ENCODE results near the gene CYTH1.

Gene CYTH1

DNA sequence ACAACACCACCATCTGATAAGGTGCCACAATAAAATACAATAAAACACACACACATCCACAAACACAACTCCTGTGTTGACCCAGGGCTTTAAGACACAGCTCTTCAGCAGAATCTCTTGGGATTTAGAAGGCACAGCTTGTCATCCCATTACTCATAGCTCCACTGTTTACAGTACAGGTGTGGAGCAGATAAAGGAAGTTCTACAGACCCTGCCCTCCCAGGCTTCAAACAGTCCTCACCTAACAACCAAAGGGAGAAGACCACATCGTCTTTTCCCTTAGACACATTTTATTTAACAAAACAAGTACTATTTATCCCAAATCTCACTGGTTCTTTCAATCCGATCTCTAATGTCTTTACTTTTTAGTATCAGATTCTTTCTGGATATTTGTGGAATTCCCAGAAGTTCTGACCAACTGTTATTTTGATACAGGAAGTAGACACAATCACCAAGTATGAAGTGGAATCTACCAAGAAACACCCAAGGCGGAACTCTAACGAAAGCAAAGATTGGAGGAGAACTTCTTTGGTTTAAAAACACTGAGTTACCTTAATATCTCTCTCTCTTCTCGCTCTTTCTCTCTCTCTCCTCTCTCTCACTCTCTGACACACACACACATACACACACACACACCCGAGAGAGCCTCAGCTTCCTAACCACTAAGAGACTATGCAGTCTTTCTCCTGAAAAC is 46.1 kb downstream of the CYTH1 start:
- DNase-seq (ENCODE audit: low spot score), result peak; percentile 46

DNA sequence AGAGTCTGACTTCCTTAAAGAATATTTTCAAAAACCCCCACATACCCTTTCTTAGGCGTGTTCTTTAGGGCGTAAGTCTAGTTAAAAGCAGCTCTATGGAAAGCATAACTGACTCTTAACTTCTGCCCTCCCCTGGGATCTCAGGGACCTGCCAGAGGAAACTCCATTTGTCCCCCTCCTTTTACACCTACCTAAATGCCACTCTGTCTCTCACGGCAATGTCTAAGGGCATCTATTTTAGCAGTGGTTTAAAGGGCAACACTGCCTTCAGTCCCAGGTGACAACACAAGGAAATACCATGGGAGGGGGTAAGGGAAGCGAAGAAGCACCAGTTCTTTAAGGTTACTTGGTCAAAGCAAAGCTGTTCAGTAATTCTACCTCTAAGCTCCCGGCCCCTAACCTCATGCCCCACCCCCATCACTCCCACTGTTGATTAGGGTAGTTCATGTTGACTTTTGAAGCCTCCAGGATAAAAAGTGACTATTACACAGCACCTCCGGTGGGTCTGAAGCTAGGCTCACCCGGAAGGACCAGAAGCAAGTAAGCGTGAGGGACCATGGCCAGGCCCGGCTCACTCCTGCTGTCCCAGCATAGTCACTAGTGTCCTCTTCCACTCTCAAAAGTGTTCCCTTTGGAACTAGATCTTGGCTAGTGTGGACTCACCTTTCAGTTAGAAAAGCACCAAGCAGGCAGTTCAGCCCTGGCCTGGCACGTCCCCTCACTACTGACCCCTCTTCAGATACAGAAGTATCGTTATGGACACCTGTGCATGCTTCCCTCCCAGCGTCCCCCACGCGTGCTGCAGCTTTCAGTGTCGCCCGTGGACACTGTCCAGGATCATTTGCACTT is 47.1 kb downstream of the CYTH1 start:
- DNase-seq (ENCODE audit: low spot score), result no peak

DNA sequence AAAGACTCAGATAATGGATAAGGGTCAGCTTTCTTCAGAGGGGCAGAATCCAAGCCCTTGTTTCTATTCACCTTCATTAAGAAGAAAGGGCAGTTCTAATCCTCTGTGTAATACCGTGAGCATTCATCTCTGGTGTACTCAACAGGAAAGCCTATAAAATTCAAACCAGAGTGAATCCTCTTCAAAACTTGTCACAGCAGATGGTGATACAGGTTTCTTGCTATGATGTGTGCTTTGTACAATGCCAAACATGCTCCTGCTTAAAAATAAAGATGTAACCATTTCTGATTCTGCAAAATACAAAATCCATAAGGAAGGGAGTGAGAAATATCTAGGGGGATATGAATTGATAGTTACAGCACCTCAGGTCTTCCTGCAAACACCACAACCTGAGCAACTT is 49.7 kb downstream of the CYTH1 start:
- DNase-seq (ENCODE audit: low spot score), result no peak

DNA sequence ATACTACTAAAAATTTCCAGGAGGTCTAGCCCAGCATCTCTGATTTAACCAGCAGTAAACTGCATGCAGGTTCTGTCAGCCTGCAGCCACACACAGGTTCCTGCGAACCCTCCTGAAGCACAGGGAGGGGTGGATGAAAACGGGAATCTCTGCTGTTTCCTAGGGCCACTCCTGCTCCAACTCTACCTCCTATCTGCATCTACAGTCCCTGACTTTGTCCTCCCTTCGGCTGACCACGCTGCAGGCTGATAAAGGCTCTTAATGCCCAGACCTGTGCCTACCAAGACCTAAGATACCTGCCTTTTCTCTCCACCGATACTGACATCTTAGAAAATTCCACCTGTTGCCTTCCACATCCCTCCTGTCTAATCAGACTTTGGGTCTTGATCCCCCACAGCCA is 50.2 kb downstream of the CYTH1 start:
- no peak for DNase-seq (ENCODE audit: low spot score)

DNA sequence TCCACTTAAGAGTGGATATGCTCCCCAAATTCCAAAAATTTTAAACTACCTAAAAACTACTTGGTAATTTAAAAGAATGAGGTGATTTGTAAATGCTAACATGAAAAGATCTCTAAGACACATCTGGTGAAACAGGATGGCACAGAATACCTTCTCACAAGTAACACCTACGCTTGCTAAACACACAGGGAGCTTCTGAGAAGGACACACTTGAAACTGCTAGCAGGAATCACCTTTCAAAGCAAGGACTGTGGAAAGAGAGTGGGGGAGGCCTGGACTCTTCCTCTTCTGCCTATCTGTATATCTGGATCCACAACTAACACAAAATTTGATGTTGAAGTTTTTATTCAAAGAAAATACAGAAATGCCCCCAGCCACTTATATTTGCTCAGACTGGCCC is 52.4 kb downstream of the CYTH1 start:
- DNase-seq (ENCODE audit: low spot score), result no peak

DNA sequence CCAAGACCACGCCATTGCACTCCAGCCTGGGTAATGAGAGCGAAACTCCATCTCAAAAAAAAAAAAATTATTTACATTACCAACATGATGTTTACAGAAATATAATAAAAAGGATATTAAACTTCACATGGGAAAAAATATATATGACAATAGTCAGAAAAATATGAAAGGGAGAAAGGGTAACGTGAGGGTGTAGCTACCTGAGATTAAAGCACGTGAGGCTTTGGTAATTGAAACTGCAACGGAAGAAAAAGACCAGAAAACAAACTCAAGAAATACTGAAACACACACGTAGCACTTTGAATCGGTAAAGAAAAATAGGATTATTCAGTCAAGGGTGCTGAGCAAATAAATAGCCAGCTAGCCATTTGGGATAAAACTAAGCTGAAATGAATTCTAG is 53.6 kb downstream of the CYTH1 start:
- DNase-seq (ENCODE audit: low spot score), result no peak

DNA sequence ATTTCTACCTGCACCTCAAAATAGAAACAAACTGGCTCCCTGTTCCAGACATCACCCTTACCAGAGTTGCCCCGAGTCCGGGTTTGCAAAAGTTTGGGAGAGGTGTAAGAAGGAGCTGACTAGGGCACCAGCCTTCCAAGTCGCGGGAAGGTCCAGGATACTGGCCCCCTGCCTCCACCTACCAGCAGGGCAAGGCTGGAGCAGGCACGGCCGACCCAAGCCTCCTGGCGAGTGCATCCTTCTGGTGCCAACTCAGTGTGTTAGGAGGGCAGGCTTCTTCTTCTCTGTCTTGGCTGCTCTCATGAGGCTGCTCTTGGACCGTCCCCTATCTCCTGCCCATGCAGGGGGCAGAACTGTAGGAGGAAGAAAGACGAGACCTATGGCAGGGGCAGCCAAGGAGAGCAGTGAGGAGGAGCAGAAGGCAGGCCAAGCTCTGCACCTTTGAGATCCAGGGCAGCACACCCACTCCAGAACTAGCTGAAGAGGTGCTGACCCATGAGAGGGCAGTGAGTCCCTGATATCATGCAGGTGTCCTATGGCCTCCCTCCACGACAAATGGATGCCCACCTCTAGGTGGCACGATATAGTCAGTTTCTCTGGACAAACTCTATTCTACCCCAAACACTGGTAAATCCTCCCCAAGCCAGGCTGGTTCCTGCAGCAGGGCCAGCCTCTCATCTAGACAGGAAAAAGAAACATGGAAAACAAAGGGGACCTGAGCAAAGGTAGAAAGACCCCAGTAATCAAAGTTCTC is 54.4 kb downstream of the CYTH1 start:
- DNase-seq (ENCODE audit: low spot score), result no peak

DNA sequence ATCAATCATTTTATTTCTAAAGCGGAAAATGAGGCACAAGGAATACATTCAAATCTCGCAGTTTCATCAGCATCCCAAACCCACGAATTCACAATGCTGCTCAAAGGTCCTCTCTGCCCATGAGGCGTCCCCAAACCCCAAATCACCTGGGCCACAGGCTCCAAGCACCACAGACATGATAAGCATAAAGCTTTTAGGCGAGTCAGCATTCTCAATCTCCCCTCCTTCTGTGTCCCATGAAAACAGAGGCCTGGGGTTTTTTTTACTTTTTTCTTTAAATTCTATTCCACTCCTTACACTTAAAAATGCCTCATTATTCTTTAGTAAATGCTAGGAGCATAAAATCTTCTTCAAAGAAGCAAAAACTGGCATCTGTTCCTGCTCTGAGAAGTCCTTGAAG is 55.0 kb downstream of the CYTH1 start:
- DNase-seq (ENCODE audit: low spot score), result no peak

DNA sequence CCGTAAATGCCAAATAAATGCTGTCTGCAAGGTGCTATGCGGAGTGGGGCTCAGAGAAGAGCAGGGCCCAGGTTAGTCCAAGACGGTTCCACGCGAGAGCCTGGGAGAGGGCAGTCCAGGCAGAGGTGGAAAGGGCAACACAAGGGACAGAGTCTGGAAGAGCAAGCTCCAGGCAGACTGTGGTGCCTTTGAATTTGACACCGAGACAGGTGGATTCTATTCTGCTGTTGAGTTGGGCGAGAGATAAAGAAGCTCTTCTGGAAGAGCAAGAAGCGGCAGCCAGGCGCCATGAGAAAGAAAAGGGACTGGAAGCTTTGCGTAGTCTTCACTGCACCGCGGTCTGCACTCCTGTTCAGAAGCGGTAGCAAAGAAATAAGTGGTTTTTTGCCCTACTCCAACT is 55.6 kb downstream of the CYTH1 start:
- DNase-seq (ENCODE audit: low spot score), result no peak

DNA sequence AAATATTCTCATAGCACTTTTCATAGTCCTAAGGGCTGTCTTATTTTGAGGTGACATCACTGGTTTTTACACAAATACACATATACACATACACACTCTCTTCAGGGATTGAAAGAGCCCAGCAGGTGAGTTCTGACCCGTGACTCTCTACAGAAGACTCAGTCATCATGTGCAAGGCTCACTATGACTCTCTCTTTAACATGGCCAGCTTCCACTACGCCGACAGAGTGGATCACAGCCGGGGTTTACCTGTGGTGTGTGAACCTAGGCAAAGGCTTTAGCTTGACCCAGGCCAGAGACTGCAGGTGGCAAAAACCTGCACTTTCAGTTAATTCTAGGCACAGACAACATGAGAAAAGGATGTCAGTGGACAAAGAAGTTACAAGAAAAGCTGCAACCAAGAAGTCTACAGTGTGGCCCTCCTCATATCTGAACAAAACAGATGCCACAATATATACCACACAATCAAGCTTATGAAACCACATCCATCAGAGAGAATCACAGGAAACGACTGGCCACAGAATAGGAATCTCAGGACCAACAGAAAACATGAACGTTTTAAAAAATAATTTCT is 56.5 kb downstream of the CYTH1 start:
- DNase-seq (ENCODE audit: low spot score), result no peak

DNA sequence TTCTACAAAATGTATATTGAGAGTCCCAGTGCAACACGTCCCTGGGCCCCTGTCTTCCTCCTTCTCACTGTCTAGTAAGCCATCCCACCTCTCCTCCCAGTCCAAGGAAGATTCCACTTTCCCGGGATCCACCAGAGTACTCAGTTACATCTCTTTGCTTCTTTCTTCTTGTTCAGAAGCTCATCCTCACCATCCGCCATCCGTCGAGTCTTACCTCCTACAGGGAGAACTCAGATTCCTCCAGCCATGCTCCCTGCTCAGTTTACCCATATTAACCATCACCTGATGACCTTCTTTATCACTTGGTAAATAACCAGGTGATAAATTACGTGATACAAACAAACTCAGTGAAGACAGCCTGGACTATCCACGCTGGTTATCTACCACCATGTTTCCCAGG is 57.1 kb downstream of the CYTH1 start:
- DNase-seq (ENCODE audit: low spot score), result no peak

DNA sequence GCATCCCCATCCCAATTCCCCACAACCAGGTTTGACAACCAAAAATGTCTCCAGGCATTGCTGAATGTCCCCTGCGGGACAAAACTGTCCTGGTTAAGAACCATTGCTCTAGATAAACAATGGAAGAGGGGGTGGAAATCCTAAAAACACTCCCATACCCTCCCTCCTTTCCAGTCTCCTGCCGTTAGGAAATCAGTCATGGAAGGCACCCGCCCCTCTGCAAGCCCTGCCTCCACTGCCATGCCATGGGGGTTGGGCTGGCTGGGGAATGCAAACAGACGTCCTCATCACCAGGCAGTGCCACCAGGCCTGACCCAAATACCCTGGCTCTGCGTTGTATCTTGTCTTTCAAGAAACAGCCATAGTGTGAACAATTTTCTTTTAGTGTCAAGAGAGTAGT is 57.5 kb downstream of the CYTH1 start:
- no peak for DNase-seq (ENCODE audit: low spot score)

DNA sequence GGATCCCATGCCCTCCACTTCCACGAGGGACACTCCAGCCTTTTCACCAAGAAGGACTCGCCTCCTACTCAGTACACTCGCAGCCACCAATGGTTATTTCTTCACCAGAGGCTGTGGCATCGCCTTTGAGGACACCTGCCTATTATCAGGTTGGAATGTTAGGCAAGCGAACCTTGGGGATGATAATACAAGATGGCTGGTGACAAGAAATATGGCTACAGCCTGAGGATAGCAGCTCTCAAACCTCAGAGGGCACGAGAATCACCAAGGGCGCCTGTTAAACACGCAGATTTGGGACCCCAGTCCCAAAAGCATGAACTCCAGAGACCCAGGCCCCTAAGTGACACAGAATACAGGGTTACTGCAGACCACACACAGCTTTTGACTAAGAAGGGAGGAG is 58.1 kb downstream of the CYTH1 start:
- no peak for DNase-seq (ENCODE audit: low spot score)

DNA sequence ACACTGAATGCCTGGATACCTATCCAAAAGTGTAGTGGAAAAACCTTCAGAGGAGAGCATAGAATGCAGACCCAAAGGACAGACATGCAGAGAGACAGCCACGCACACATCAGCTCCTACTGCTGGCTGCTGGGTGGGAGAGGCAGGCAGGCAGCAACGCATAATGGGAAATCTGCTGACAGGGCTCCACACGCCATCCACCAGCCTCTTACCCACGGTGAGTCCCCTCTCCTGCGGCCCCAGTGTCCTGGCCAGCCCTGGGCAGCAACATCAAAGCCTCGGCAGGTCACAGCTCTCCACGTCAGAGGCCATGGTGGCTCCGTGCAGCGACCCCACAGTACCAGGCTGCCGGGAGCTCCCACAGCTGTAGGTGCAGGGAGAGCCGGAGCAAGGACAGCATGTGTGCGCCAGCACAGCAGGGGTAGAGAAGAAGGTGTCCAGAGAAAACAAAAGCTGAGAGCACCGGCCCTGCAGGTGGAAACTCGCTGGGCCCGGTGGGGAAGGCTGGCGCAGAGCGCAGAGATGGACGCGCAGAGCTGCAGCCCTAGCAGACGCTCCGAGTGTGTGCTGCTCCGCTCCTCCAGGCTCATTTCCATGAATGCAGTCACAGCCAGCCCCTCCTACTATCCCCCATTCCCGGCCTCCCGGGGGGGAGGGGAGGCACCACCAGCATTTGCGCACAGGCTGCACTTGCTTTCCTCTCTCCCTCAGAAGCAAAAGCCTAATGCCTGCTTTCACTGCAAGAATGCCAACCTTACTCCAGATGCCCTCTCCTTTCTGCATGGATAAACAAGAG is 58.9 kb downstream of the CYTH1 start:
- DNase-seq (ENCODE audit: low spot score), result no peak

DNA sequence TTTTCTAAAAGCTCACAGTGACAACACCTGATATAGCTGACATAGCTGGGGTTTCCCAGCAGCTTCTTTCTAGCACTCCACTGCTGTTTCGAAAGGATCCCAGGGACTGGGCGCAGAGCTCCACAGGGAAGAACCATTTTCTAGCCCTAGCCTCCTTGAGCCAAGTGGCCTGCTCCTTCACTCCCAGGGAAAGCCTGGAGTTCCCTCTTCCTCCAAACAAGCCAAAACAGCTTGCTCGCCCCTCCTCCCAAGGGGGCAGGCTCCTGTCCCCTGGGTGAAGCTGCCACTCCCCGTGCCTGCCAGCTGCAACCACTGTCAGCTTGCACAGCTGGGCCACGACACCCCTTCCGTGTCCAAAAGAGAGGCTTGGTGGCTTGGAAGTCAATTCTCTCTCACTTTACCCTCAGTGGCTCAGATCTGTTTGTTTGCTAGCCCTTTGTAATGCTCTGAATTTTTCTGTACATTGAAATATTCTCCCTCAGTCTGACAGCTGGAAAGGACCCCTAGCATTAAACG is 59.8 kb downstream of the CYTH1 start:
- no peak for DNase-seq (ENCODE audit: low spot score)

DNA sequence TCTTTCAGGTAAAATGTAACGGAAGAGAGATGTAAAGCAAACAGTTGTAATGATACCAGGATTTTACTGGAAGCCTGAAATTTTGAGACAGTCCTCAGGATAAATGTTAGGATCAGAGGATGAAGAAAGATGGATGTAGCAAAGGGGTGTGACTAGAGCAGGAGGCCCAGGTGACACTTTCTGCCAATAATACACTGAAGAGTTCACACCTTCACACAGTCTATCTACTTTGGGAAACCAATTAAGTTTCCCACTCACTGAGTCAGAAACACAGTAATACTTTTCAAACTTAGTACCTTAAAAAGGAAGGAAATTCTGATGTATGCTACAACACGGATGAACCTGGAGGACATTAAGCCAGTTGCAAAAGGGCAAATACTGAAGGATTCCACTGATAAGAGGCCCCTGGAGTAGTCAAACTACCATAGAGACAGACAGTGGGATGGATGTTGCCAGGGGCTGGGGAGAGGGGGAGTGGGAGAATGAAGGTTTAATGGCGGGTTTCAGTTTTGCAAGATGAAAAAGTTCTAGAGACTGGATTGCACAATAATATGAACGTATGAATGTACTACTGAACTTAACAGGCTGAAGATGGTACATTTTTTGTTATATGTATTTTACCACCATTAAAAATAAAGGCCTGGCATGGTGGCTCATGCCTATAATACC is 62.3 kb downstream of the CYTH1 start:
- DNase-seq (ENCODE audit: low spot score), result no peak

DNA sequence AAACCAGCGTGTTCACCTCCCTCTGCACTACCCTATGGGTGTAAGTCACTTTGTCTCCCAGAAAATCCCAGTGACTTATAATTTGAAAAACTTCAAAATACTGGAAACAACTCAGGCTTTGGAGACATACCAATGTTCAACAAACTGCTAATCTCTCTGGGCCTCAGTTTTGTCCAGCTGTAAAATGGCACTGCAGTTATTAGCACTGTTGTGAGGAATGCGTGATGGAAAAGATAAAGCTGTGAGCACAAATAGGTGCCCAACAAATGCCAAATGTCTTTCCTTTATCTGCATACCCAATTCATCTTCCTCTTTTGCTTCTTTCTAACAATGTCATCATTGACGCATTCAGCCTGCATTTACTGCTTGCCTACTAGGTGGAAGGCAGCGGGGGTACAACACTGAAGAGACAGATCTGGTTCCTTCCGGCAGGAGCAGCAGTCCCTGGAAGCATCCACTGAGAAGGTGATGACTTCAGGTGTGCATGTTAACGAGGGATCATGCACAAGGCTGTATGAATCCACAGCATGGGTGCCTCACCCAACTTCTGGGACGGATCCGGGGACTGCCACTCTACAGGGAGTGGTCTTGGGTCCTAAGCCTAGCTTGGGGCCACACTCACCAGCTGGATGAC is 63.4 kb downstream of the CYTH1 start:
- no peak for DNase-seq (ENCODE audit: low spot score)

DNA sequence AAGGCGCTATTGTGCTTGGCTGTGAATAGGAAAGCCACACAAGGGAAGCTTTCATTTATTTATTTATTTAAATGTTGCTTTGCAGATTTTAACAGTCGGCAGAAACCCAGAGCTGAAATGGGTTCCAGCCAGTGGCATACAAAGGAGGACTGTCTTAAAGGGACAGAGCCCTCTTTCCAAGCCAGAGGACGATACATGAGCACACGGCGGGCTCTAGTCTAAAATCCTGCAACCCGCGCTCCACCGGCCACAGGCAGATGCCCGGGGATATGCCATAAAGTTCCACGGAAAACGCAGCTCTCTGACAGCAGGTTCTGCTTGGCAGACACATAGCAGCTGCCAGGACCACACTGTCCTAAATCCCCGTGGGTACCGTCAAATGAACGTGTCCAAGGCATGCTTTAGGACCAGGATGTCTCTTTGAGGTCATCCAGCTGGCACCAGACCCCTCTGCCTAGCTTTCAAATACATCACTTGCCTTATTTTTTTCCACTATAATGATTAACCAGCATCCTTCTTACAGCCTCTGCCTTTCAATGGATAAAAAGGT is 64.6 kb downstream of the CYTH1 start:
- DNase-seq (ENCODE audit: low spot score), result no peak

DNA sequence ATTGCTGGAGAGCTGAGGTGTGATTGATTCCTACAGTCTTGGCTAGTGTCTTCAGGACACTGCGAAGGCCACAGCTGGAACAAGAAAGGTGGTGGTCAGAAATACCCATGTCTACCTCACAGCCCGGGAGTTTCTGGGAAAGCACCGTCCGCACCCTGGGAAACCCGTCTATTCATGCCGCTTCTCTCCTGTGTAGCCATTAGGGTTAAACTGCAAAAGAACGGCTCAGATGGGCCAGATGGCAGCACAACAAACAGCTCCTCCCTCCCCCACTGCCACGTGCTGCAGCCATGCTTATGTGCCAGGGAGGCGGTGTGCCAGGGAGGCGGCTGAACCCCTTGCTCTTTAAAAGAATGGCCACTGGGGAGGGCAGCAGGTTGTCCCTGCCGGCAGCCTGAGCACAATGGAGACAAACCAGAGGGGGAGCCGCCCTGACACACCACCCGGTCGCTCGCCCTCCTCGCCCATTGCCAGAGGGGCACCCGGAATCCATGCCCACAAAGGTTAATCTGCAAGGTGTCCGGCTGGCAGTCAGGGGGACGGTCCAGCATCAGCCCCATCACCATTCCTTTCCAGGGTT is 65.2 kb downstream of the CYTH1 start:
- DNase-seq (ENCODE audit: low spot score), result no peak

DNA sequence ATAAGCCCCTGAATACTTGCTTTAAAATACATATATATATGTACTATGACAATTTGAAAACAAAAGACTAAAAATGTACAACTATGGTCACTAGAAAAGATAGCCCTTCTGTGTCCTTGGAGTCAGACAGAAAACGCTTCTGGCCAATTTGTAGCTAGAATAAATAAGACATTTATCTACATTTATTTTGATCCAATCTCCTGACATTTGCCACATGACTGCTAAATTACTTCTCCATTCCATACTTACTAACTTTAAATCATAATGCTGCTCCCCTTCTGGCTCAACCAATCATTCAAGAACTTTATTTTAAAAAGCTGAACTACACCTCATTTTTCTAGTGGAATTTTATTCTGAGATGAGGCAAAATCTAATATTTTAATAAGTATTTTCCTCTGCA is 65.8 kb downstream of the CYTH1 start:
- no peak for DNase-seq (ENCODE audit: low spot score)

Data from kidney capillary endothelial cell (primary cell).